Thyroid gland (tissue), 4 donors: Measurements from ENCODE around the gene CWC22.

Experiments used
- POLR2A ChIP-seq, 2 donors: fragments of 450-650 bp; IDR thresholded peaks; one replicate each; pipeline ENCODE4 v1.6.1; 2017; ENCODE audit warnings: antibody characterized with exemption in 2 of 2, mild to moderate bottlenecking in 2 of 2, moderate library complexity in 1 of 2
- TF ChIP-seq, protein P1 (sequence below), 6 experiments: fragments of 200-600 bp in 3 of 6; fragments of 450-650 bp in 3 of 6; sonication (generic) in 3 of 6; IDR thresholded peaks; one replicate each; pipeline ENCODE4 v1.5.1; 2016 to 2019; ENCODE audit warnings: antibody characterized with exemption in 6 of 6, mild to moderate bottlenecking in 2 of 6, inconsistent platforms in 1 of 6, moderate library complexity in 1 of 6

DNA sequence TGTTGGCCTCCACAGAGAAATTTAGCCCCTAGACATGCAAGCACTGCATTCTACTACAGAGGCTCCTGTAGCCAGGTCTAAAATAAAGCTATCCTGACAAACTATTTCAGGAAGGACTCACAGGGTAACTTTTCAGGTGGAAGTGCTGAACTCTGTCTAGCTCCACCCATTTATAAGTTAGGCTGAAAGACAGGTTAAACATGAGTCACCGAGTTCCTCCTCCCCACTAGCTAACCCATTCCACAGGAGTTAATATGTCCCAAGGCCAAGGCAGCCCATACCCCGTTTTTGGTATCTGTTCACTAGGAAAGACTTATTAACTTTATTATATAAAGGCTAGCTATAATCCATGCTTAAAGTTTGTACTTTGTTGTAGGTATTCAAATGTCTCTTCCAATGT, 3.5 kb downstream of the CWC22 start:
- no peak for TF ChIP-seq POLR2A (IDR thresholded peaks at IDR 0.05)
- TF ChIP-seq, protein P1, sequence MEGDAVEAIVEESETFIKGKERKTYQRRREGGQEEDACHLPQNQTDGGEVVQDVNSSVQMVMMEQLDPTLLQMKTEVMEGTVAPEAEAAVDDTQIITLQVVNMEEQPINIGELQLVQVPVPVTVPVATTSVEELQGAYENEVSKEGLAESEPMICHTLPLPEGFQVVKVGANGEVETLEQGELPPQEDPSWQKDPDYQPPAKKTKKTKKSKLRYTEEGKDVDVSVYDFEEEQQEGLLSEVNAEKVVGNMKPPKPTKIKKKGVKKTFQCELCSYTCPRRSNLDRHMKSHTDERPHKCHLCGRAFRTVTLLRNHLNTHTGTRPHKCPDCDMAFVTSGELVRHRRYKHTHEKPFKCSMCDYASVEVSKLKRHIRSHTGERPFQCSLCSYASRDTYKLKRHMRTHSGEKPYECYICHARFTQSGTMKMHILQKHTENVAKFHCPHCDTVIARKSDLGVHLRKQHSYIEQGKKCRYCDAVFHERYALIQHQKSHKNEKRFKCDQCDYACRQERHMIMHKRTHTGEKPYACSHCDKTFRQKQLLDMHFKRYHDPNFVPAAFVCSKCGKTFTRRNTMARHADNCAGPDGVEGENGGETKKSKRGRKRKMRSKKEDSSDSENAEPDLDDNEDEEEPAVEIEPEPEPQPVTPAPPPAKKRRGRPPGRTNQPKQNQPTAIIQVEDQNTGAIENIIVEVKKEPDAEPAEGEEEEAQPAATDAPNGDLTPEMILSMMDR (IDR thresholded peaks at IDR 0.05): no peak
